ENCODE data around the gene RPRML. TPM values are rescaled to one million over a fixed set of nuclear protein-coding genes. Genes with fewer than 3 reads are reported as not detected.

Gene RPRML
- total and polyA plus RNA-seq, 2 donors from 2014 or later: not detected

GRCh38 chr17:46982577-46982976, 3.5 kb upstream of the RPRML start:
- intact Hi-C loops (cut with DNase I): no loop called here
- FAIRE-seq (no peak), DNase-seq (peak in 1 of 5 donors; percentile 1)
- H3K36me3 ChIP-seq (ENCODE audit: control insufficient read depth in 2 of 3, insufficient read depth in 3 of 3, low read length in 3 of 3): no peaks in the 10 kb centered on the region
- H3K4me1 ChIP-seq (ENCODE audit: control insufficient read depth in 2 of 3, insufficient read depth in 2 of 3, low read depth in 1 of 3, low read length in 3 of 3): peaks cover 0 to 8% (median 0%) of the 10 kb centered on the region in 3 donors
- no peaks in the 10 kb centered on the region for H3K9me3 ChIP-seq (ENCODE audit: control insufficient read depth in 2 of 3, insufficient read depth in 1 of 3, low read length in 3 of 3)
- no peak overlapping the region for H3K27ac ChIP-seq (ENCODE audit: low read depth in 2 of 2, low read length in 2 of 2)
- no peak overlapping the region for H3K4me3 ChIP-seq (ENCODE audit: low read length in 3 of 3)
- H3K27me3 ChIP-seq (ENCODE audit: control insufficient read depth, insufficient read depth, low read length): peaks cover 8% of the 10 kb centered on the region
- no peak overlapping the region for H3K9ac ChIP-seq (ENCODE audit: low read length in 3 of 3)
- TF ChIP-seq CTCF (IDR thresholded peaks at IDR 0.05; ENCODE audit: borderline replicate concordance, extremely low read depth, insufficient read depth): no peak

- intact Hi-C loops (cut with DNase I): no loop called here
- no peaks in the 10 kb centered on the region for H3K9me3 ChIP-seq (ENCODE audit: control insufficient read depth in 2 of 3, insufficient read depth in 1 of 3, low read length in 3 of 3)
- no peak overlapping the region for H3K27ac ChIP-seq (ENCODE audit: low read depth in 2 of 2, low read length in 2 of 2)
- peak overlapping the region in 1 of 3 donors; percentile 52 for H3K4me3 ChIP-seq (ENCODE audit: low read length in 3 of 3)
- peaks cover 21% of the 10 kb centered on the region for H3K27me3 ChIP-seq (ENCODE audit: control insufficient read depth, insufficient read depth, low read length)
- no peak for TF ChIP-seq CTCF (IDR thresholded peaks at IDR 0.05; ENCODE audit: borderline replicate concordance, extremely low read depth, insufficient read depth)
- H3K4me1 ChIP-seq (ENCODE audit: control insufficient read depth in 2 of 3, insufficient read depth in 2 of 3, low read depth in 1 of 3, low read length in 3 of 3): peaks cover 0 to 8% (median 0%) of the 10 kb centered on the region in 3 donors
- no peak overlapping the region for H3K9ac ChIP-seq (ENCODE audit: low read length in 3 of 3)
- H3K36me3 ChIP-seq (ENCODE audit: control insufficient read depth in 2 of 3, insufficient read depth in 3 of 3, low read length in 3 of 3): no peaks in the 10 kb centered on the region
- FAIRE-seq: no peak
- peak in 3 of 5 donors; percentile 17 to 81 (median 50) for DNase-seq
These were observed 435 bp downstream of the RPRML start for GRCh38 chr17:46978489-46979146.

GRCh38 chr17:46977750-46978488, 1.1 kb downstream of the RPRML start:
- Histone ChIP-seq H3K9me3 (ENCODE audit: control insufficient read depth in 2 of 3, insufficient read depth in 1 of 3, low read length in 3 of 3) (no peaks in the 10 kb centered on the region), H3K36me3 (ENCODE audit: control insufficient read depth in 2 of 3, insufficient read depth in 3 of 3, low read length in 3 of 3) (no peaks in the 10 kb centered on the region), H3K4me3 (ENCODE audit: low read length in 3 of 3) (no peak overlapping the region), H3K27me3 (ENCODE audit: control insufficient read depth, insufficient read depth, low read length) (peaks cover 21% of the 10 kb centered on the region), H3K4me1 (ENCODE audit: control insufficient read depth in 2 of 3, insufficient read depth in 2 of 3, low read depth in 1 of 3, low read length in 3 of 3) (peaks cover 0 to 8% (median 0%) of the 10 kb centered on the region in 3 donors), H3K9ac (ENCODE audit: low read length in 3 of 3) (no peak overlapping the region), H3K27ac (ENCODE audit: low read depth in 2 of 2, low read length in 2 of 2) (no peak overlapping the region)
- intact Hi-C loops (cut with DNase I): no loop called here
- peak in 1 of 5 donors; percentile 52 for DNase-seq
- TF ChIP-seq CTCF (IDR thresholded peaks at IDR 0.05; ENCODE audit: borderline replicate concordance, extremely low read depth, insufficient read depth): no peak
- no peak for FAIRE-seq

Measured in kidney (tissue), 14 donors.